Spinal cord (tissue), 10 donors: Measurements from ENCODE around the gene ASB18. TPM values are rescaled to one million over a fixed set of nuclear protein-coding genes. Genes with fewer than 3 reads are reported as not detected.

ENCODE experiments used
- DNase-seq, 6 donors: peaks; one replicate each; pipeline versions ENCODE4 v3.0.0 to v3.0.0-alpha.2; 2013 to 2015; ENCODE audit warnings: low spot score in 6 of 6, low read depth in 4 of 6
- H3K27ac ChIP-seq: one replicate; pipeline ENCODE4 v1.5.1; 2013; ENCODE audit warnings: low read depth, low read length, control low read depth
- H3K27me3 ChIP-seq: one replicate; pipeline ENCODE4 v1.6.1; 2013; ENCODE audit warnings: low read length; ENCODE audit not compliant: control insufficient read depth, insufficient read depth
- H3K36me3 ChIP-seq: one replicate; pipeline ENCODE4 v1.6.1; 2013; ENCODE audit warnings: low read length; ENCODE audit not compliant: control insufficient read depth, insufficient read depth
- H3K4me1 ChIP-seq: one replicate; pipeline ENCODE4 v1.6.1; 2013; ENCODE audit warnings: low read length; ENCODE audit not compliant: control insufficient read depth, insufficient read depth
- H3K4me3 ChIP-seq: one replicate; pipeline ENCODE4 v1.5.1; 2013; ENCODE audit warnings: low read depth, low read length, control low read depth
- H3K9me3 ChIP-seq: one replicate; pipeline ENCODE4 v1.6.1; 2013; ENCODE audit warnings: low read length; ENCODE audit not compliant: control insufficient read depth, insufficient read depth
- WGBS: methylation state at CpG from one replicate; pipeline ENCODE4 v1.1.5; 2013; ENCODE audit warnings: missing lambda C conversion rate; ENCODE audit not compliant: insufficient coverage; 5-methylcytosine and 5-hydroxymethylcytosine counted together
- polyA plus RNA-seq, 2 donors: library from polyadenylated mRNA; unstranded; fragments of 120-200 nt; gene quantifications; one replicate each; pipeline ENCODE4 v1.2.1, GENCODE V29; 2013; ENCODE audit not compliant: insufficient read length in 2 of 2
- total RNA-seq, 2 donors: library from RNA; depleted of rRNA in 1 of 2; stranded (reverse); fragments of 120-200 nt in 1 of 2; fragments of >200 nt in 1 of 2; gene quantifications; one replicate each; pipeline versions ENCODE4 v1.2.3 to v1.2.4, GENCODE V29; 2013 to 2014
- donor health status: healthy.

Gene ASB18
- total and polyA plus RNA-seq, 4 donors = 0.06 to 0.84 (median 0.44) TPM

GRCh38 chr2:236167297-236168109 is 96.7 kb downstream of the ASB18 start:
- H3K36me3 ChIP-seq = peaks cover 10% of the 10 kb centered on the region
- peaks cover 96% of the 10 kb centered on the region for H3K27me3 ChIP-seq
- H3K4me3 ChIP-seq = peak overlapping the region; percentile 28
- H3K27ac ChIP-seq = no peak overlapping the region
- under 1% methylated on average over 112 of the region's 112 CpGs for WGBS
- no peaks in the 10 kb centered on the region for H3K9me3 ChIP-seq
- DNase-seq = peak in 2 of 6 donors; percentile 65 to 70
- peaks cover 77% of the 10 kb centered on the region for H3K4me1 ChIP-seq

GRCh38 chr2:236166796-236167296 is 97.4 kb downstream of the ASB18 start:
- peak in 1 of 6 donors; percentile 43 for DNase-seq
- Histone ChIP-seq H3K27ac (peak overlapping the region; percentile 16), H3K27me3 (peaks cover 96% of the 10 kb centered on the region), H3K36me3 (peaks cover 12% of the 10 kb centered on the region), H3K4me1 (peaks cover 82% of the 10 kb centered on the region), H3K4me3 (peak overlapping the region; percentile 28), H3K9me3 (no peaks in the 10 kb centered on the region)
- 2% methylated on average over 24 of the region's 29 CpGs for WGBS

- Histone ChIP-seq H3K4me1 (peaks cover 78% of the 10 kb centered on the region), H3K36me3 (peaks cover 17% of the 10 kb centered on the region), H3K27ac (peak overlapping the region; percentile 16), H3K27me3 (peaks cover 95% of the 10 kb centered on the region), H3K4me3 (peak overlapping the region; percentile 28), H3K9me3 (no peaks in the 10 kb centered on the region)
- peak in 2 of 6 donors; percentile 46 to 51 for DNase-seq
- 8% methylated on average over 39 of the region's 58 CpGs for WGBS
These were observed 98.1 kb downstream of the ASB18 start for GRCh38 chr2:236165842-236166795.

GRCh38 chr2:236164925-236165841 is 99.0 kb downstream of the ASB18 start:
- Histone ChIP-seq H3K27me3 (peaks cover 95% of the 10 kb centered on the region), H3K9me3 (no peaks in the 10 kb centered on the region), H3K27ac (no peak overlapping the region), H3K4me1 (peaks cover 77% of the 10 kb centered on the region), H3K4me3 (peak overlapping the region; percentile 29), H3K36me3 (peaks cover 22% of the 10 kb centered on the region)
- DNase-seq = peak in 2 of 6 donors; percentile 26 to 31
- 18% methylated on average over 5 of the region's 18 CpGs for WGBS

GRCh38 chr2:236164201-236164924 is 99.8 kb downstream of the ASB18 start:
- peak in 2 of 6 donors; percentile 65 to 68 for DNase-seq
- H3K4me1 ChIP-seq = peaks cover 69% of the 10 kb centered on the region

GRCh38 chr2:236163471-236164200 is 100.6 kb downstream of the ASB18 start:
- H3K4me3 ChIP-seq = peak overlapping the region; percentile 16
- H3K27me3 ChIP-seq = peaks cover 95% of the 10 kb centered on the region
- no peak for DNase-seq
- 23% methylated on average over 56 of the region's 59 CpGs for WGBS
- no peaks in the 10 kb centered on the region for H3K9me3 ChIP-seq
- peaks cover 65% of the 10 kb centered on the region for H3K4me1 ChIP-seq
- peaks cover 22% of the 10 kb centered on the region for H3K36me3 ChIP-seq
- H3K27ac ChIP-seq = no peak overlapping the region

More at GRCh38 chr2:236164201-236164924, 99.8 kb downstream of the ASB18 start:
- H3K27ac ChIP-seq = no peak overlapping the region
- no peaks in the 10 kb centered on the region for H3K9me3 ChIP-seq
- 3% methylated on average over 64 of the region's 67 CpGs for WGBS
- H3K4me3 ChIP-seq = peak overlapping the region; percentile 29
- peaks cover 22% of the 10 kb centered on the region for H3K36me3 ChIP-seq
- H3K27me3 ChIP-seq = peaks cover 95% of the 10 kb centered on the region

- Histone ChIP-seq H3K36me3 (peaks cover 22% of the 10 kb centered on the region), H3K9me3 (no peaks in the 10 kb centered on the region), H3K4me1 (peaks cover 64% of the 10 kb centered on the region), H3K27ac (no peak overlapping the region), H3K4me3 (no peak overlapping the region), H3K27me3 (peaks cover 95% of the 10 kb centered on the region)
- peak in 2 of 6 donors; percentile 48 to 84 for DNase-seq
- 21% methylated on average over 29 of the region's 33 CpGs for WGBS
These were observed 101.2 kb downstream of the ASB18 start for GRCh38 chr2:236162882-236163470.
